NOMO-1 treated with dmso at 0.1 percent for 144 hours (cell line): ENCODE measurements around the gene ECHDC1.
"Not testable (repeated sequence)": the region's sequence is repeated elsewhere in the genome, so short reads cannot be mapped to it uniquely, and the experiment has no call there.

Experiments used
- DNase-seq: peaks from one replicate; lab custom pipeline; 2025; ENCODE audit not compliant: unreplicated experiment; lab: John Stamatoyannopoulos, UW

The ECHDC1 gene

DNA sequence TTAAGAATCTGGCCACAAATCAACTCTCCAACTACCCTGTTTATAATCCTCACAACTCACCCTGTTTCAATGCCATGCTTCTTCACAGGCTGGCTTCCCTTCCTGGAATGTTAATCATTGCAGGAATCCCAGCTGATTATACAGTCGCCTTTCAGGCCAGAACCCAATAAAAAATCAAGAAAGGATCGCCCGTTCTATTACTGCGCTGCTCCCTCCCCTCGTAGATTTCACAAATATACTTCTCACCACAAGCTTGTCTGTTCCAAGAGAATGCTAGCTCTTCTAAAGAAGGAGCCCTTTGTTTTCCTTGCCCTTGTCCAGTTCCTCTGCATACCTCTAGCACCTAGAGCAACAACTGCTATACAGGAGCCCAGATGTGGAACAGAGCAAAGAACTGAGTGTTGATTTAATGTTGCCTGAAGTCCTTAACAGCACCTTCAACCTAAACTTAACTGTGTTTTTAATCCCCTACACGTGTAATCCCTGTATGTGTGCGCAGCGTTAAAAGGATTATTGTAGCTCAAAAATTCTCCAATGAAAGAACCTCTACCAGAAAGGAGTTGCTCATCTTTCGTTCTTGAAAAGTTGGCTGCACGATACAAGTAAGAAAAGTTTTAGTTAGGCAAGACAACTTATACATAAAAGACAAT lies 988 bp downstream of the ECHDC1 start:
- DNase-seq, result no peak

GRCh38 chr6:127341471-127342202 lies 1.8 kb downstream of the ECHDC1 start:
- no peak for DNase-seq

DNA sequence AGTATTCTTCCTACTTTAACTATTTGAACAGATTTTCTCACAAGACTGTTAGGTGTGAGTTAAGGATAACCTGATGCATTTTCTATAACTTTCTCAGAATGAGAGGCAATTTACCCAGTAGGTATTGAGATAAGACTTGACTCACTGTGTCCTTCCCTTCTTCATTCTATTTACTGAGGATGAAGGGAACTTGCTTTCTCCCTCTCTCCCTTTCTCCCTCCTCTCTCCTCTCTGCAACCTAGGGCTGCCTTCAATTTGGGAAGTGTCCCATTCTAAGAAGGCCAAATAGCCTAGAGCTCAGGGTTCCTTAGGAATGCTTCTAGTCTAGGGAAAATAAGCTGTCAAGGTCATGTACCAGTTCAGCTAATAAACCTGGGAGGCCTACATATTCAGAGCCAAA lies 3.2 kb downstream of the ECHDC1 start:
- DNase-seq, result no peak

- DNase-seq, result no peak
These were observed 4.5 kb downstream of the ECHDC1 start for GRCh38 chr6:127338936-127339335.

- DNase-seq, result no peak
These were observed 10.9 kb downstream of the ECHDC1 start for GRCh38 chr6:127332383-127332961.

DNA sequence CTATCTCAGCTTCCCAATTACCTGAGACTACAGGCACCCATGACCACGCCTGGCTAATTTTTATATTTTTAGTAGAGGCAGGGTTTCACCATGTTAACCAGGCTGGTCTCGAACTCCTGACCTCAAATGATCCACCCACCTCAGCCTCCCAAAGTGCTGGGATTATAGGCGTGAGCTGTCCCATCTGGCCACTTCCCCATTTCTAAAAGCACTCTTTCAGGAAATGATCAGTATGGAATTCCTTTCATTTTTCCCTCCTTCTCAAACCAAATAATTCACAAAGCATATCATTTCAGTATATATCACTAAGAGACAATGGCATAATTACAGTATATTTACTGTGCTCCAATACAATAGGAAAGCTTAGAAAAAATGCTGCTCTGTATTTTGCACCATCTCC lies 12.2 kb downstream of the ECHDC1 start:
- not testable (repeated sequence) for DNase-seq

- DNase-seq, result no peak
These were observed 15.3 kb downstream of the ECHDC1 start for GRCh38 chr6:127328043-127328609.

DNA sequence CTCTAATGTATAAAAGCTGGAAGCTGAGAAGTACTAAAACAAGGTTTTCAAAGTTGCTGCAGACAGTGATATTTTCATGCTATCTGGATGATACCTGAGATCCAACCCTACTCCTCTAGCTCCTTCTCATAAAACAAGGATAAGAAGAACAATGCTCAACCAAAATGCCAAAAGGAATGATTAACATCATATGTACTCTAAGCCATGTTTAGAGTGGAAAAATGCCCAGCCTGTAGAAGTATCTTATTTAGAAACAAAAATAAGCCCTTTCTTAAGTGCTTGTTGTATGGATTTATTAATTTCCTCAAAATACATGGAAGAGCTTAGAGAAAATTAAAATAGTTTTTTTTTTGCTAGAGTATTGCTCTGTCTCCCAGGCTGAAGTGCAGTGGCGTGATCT lies 23.7 kb downstream of the ECHDC1 start:
- no peak for DNase-seq

- DNase-seq, result no peak
These were observed 25.9 kb downstream of the ECHDC1 start for GRCh38 chr6:127317388-127318128.

GRCh38 chr6:127305741-127306140 lies 37.7 kb downstream of the ECHDC1 start:
- DNase-seq, result no peak

- no peak for DNase-seq
These were observed 39.5 kb downstream of the ECHDC1 start for GRCh38 chr6:127303917-127304316.

GRCh38 chr6:127302728-127303660 lies 40.4 kb downstream of the ECHDC1 start:
- DNase-seq, result peak; percentile 57

DNA sequence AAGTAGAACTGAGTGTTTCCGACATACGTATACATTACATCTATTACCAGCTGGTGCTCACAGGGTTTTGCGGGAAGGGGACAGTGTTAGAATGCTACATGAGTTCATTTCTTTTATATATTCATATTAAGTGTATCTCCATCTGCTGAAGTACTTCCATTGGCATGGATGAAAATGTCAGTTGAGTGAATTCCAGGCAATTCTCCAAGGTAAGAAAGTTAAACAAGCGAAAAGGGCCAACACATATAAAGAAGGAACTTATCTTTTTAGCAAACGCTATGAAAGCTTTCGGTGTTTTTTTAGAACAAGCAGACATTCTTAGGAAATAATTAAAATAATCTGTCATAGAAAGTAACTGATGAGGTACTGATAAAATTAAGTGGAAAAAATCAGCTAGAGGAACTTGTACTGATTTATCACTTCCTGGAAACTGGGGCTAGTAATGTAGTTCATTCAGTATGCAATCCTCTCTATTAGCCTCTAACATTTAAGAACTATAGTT lies 42.2 kb downstream of the ECHDC1 start:
- DNase-seq, result no peak

GRCh38 chr6:127300411-127300810 lies 43.0 kb downstream of the ECHDC1 start:
- DNase-seq, result no peak

- DNase-seq, result no peak
These were observed 43.7 kb downstream of the ECHDC1 start for GRCh38 chr6:127299522-127300240.

DNA sequence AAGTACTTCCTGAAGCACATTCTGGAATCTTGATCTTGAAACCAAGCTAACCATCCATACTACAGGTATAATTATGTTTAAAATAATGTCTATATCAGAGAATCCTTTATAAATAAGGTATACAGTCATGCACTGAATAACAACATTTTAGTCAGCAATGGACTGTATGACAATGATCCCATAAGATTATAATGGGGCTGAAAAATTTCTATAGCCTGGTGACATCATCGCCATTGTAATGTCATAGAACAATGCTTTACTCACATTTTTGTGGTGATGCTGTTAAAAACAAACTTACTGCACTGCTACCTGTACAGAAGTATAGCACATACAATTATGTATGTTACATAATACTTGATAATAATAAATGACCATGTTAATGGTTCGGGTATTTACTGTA lies 44.9 kb downstream of the ECHDC1 start:
- no peak for DNase-seq

- DNase-seq, result no peak
These were observed 45.8 kb downstream of the ECHDC1 start for GRCh38 chr6:127297502-127298070.

DNA sequence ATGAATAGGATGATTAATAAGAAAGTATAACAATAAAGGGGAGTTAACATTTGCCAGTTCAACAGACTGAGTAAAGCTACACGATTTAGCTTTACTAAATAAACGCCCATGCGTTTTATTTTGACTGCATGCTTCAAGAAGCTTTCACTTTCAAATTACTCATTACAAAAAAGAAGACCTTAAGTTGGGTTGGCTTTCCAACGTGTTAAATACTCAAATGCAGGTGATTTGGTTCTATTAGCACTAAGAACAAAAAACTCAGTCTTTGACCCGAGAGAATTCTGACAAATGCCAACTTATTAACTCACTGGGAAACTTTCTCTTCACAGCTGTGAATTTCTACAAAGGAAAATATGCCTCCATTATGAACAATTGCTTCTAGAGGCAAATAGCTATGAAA lies 51.9 kb downstream of the ECHDC1 start:
- DNase-seq, result no peak
